Stimulated activated CD4-positive, alpha-beta T cell treated with anti-CD3 and anti-CD28 coated beads, TNF-alpha, amount 100 ng/mL, for 1 hour (primary cell): ENCODE data around the gene SARNP.

ENCODE experiments used
- DNase-seq, 3 donors: peaks; one replicate each; pipeline ENCODE4 v3.0.0-alpha.2; 2020; ENCODE audit warnings: low read depth in 3 of 3, low spot score in 1 of 3

The SARNP gene

DNA sequence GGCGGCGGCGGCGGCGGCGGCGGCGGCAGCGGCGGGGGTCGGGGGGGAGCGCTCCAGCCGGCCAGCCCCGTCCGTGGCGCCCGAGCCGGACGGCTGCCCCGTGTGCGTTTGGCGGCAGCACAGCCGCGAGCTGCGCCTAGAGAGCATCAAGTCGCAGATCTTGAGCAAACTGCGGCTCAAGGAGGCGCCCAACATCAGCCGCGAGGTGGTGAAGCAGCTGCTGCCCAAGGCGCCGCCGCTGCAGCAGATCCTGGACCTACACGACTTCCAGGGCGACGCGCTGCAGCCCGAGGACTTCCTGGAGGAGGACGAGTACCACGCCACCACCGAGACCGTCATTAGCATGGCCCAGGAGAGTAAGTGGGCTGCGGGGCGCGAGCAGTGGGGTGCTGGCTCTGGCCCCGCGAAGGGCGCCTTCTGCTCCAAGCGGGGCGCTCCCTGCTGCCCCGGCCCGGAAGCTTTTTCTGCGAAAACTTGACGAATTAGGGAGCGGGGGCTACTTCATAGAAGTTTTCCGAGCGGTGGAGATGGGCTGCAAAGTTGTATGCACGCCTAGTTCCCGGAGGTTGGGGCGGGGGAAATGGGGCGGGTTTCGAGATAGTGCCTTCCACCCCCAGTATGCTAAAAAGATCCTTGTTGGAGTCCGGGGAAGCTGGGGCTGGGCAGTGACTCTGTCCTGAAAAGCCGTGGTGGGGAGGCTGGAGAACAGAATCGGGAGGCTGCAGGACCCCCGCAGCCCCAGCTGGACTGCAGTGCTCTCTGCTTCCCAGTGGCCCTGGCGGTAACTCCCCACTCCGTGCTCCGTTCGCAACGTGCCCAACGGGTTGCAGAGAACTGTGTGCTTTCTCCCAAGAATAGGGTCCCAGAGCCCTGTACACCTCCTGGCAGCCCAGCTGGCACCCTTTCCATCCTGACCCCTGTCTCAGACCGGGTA is 73.9 kb downstream of the SARNP start:
- no peak for DNase-seq

DNA sequence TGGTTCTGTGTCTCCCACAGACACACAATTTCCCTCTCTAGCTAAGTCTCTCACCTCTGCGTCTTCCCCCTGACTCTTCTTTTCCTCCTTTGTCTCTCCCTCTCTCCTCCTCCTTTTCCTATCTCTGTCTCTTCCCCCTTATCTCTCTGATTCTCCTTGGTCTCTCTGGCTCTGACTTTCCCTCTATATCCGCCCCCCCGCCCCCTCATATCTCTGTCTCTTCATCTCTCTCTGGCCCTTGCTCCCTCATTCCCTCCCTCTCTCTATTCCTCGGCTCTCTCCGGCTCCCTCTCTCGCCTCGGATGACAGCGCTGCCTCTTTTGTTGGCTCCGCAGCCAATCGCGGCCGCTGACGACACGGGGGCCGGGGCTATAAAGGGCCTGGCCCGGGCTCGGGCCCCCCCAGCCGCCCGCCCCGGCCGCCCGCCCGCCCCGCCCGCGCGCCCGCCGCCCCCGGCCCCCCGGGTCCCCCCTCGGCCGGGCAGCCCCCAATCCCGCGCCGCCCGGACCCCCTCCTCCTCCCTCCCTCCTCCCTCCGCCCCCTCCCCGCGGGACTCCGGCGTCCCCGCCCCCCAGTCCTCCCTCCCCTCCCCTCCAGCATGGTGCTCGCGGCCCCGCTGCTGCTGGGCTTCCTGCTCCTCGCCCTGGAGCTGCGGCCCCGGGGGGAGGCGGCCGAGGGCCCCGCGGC is 74.7 kb downstream of the SARNP start, which contains the start of gene GDF11:
GDF11 (plus strand) TSS at position 404 of the 687 bp plus-strand sequence; CDS start at position 599, 195 bp downstream.
- DNase-seq = peak in 2 of 3 donors; percentile 37 to 59

- no peak for DNase-seq
These were observed 75.4 kb downstream of the SARNP start for GRCh38 chr12:55741931-55742680.

DNA sequence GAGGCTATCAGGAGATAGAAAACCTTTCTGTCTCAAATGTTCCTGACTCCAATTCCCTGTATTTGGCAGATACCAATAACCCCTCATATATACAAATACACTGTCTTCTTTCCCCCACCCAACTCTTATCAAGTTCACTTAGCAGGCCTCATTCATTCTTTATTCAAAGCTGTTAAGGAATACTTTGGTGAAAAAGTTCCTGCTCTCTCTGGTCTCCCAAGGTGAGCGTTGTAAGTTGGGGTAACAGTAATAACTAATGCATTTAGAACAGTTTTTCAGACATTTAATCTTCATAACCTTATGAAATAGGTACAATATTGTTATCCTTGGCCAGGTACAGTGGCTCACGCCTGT is 78.5 kb downstream of the SARNP start:
- DNase-seq = no peak

- peak in 2 of 3 donors; percentile 52 to 53 for DNase-seq
These were observed 79.2 kb downstream of the SARNP start for GRCh38 chr12:55738123-55739024.

DNA sequence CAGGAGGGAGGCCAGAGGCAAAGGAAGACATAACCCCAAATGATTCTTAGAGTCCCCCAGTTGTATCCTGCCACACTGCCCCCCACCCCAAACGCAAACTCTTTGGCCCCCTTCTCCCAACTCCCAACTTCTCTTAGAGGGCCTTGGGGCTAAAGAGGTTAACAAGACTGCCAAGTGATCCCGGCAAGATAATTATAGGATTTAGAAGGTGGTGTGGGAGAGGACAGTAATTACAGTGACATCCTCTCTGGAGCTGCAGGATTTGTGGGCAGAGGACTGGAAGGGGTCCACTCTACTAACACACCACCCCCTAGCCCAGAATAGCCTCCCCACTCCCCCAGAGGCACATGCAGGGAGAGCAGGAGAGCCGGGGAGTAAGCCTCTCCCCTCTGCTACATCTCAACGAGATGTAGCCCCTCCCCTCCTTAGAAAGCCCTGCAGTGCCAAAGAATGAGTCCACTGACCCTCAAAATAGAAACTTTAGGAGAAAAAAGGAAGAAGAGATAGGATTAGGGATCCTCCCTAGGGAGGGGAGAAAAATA is 79.9 kb downstream of the SARNP start:
- no peak for DNase-seq

GRCh38 chr12:55736780-55737580 is 80.5 kb downstream of the SARNP start:
- DNase-seq = peak in 2 of 3 donors; percentile 24 to 43

- no peak for DNase-seq
These were observed 81.4 kb downstream of the SARNP start for GRCh38 chr12:55736076-55736475.

- DNase-seq = no peak
These were observed 82.9 kb downstream of the SARNP start for GRCh38 chr12:55734595-55734994.

GRCh38 chr12:55733858-55734257 is 83.7 kb downstream of the SARNP start:
- no peak for DNase-seq

DNA sequence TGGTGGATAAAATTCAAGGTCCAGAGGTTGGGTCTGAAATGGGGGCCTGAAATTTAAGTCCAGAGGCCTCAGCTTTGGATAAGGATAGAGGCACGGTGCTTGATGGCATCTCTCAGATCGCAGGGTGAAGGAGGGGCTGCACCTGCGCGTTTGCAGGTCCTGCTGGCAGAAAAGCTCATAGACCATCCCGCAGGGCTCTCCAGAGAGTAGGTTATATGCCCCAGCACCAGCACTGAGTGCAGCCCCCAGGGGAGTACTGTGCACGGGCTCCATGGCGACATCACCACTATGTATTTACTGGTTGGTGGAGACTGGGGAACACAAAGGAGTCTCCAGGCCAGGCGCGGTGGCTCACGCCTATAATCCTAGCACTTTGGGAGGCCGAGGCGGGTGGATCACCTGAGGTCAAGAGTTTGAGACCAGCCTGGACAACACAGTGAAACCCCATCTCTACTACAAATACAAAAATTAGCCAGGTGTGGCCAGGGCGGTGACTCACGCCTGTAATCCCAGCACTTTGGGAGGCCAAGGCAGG is 84.4 kb downstream of the SARNP start:
- no peak for DNase-seq

DNA sequence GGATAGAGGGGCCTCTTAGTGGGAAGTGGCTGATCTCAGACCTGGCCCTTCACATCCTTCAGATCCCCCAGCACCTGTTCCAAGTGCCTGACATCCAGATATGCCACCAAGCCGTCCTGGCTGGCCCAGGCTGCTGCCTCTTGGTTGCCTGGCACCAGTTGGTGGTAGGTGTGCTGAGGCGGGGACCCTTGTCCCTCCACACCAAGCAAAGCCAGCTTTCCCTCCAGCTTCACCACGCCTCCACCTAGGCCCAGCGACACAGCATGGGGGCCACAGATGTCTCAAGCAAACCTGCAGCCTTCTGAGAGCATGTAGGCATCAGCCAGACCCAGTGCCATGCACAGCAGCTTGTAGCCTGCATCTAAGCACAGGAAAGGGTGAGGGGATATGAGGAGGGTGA is 85.2 kb downstream of the SARNP start:
- no peak for DNase-seq

GRCh38 chr12:55729819-55730818 is 87.4 kb downstream of the SARNP start:
- DNase-seq = no peak

- peak in 2 of 3 donors; percentile 27 to 60 for DNase-seq
These were observed 88.3 kb downstream of the SARNP start, which contains the start of gene CD63 for GRCh38 chr12:55728939-55729818. TSS of gene CD63 (minus strand) at chr12:55729009. CDS start at chr12:55728341, 668 bp downstream.

DNA sequence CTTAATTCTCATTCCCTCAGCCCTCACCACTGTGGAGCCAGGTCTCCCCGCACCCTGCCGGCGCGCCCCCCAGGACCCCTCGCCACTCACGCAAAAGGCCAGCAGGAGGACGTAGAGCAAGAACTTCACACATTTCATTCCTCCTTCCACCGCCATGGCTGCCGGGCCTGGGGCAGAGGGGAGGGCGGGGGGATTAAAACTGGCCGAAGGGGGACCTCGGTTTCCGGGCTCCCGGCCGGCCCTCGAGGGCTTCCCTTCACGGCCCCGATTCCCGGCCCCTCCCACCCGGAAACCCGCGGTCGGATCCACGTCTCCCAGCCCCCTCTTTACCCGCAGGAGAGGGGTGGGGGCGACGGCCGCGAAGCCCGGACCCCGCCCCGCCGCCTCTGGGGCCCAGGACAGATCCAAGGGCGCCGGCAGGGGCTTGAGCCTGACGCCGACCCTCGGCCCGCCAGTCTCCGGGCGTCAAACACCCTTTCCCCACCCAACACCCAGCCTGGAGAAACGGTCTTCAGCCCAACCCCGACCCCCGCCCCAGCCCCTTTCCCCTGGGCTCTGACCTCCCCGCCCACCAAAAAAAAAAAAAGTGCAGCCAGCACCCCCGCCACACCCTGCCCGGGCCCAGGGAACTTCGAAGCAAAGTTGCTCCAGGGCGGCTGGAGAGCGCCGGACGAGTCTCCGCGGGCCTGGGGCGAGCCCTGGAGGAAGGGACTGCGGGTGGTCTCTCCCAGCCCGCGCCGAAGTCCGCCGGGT is 89.2 kb downstream of the SARNP start:
- DNase-seq = no peak

DNA sequence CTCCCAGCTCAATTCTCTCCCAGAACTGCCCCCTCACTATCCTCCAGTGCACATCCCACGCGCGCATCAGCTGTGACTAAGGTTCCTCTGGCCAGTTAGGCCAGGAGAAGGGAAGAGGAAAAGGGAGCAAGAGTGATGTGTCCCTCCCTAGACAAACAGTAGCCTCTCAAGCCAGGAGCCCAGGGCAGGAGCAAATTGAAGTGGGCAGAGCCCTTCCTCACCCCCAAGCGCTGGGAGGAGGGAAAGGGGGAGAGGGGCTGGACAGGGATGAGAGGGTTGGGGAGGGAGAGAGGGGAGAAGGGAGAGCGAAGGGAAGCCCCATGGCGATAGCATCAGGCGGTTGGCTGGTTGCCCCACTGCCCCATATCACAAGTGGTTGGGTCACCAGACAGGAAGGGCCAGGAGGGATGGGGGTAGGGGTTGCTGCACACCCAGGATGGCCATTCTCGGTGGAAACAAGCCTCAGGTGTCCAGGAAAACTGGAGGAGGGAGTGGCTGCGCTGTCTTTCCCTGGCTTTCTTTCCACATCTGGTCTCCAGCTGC is 89.8 kb downstream of the SARNP start:
- no peak for DNase-seq
